Measurements from ENCODE around the gene ITGB2. TPM values are rescaled to one million over a fixed set of nuclear protein-coding genes. Genes with fewer than 3 reads are reported as not detected.

ITGB2 gene
- polyA plus RNA-seq, 1 of the 3 experiments (the other 2 are of a cell fraction): 0.77 TPM

DNA sequence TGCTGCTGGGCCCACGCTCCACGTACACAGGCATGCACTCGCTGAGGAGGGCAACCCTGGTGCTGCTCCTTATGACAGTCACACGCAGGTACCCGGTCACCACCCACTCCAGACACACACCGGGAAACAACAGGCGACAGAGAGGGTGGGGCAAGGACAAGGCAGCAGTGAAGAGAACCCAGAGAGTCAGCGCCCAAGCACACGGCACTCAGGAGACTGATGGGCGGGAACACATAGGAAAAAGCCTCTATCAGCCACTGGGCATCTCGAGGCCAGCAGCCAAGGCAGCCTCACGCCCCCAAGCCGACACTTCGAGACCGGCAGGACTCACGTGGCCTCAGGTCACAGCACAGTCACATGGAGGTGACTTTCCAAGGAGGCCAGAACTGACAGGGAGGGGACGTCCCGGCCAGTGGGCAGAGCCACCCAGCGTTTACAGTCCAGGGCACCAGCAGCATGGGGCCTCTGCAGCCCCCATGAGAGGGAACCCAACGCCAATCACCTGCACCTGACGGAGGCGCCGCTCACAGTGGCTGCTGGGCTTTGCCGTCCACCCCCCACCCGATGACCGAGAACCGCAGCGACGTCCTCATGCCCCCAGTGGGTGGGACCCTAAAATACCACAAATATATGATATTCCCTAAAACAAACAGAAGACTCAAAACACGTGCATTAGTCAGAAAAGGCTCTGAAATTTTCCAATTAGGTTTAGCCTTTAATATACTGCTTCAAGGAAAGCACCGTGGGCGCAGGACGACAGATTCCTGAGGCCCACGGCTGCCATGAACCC lies 66.9 kb downstream of the ITGB2 start:
- Histone ChIP-seq H3K4me2 (no peak overlapping the region), H3K4me3 (ENCODE audit: low read depth in 2 of 2, low read length in 1 of 2) (no peak overlapping the region), H2AFZ (ENCODE audit: low read depth) (no peak overlapping the region), H3K36me3 (replicated peaks in 1 of 2; ENCODE audit: control insufficient read depth in 1 of 2, insufficient read depth in 2 of 2, low read length in 1 of 2) (peaks cover 45 to 86% of the 10 kb centered on the region in 2 experiments), H3K27me3 (ENCODE audit: insufficient read depth) (no peaks in the 10 kb centered on the region), H3K27ac (ENCODE audit: low read depth in 2 of 2, low read length in 1 of 2) (no peak overlapping the region), H3K9ac (no peak overlapping the region), H3F3A (replicated peaks; ENCODE audit: insufficient read depth) (no peaks in the 10 kb centered on the region), H3K9me2 (no peaks in the 10 kb centered on the region), H3K79me2 (ENCODE audit: insufficient read depth) (peaks cover 77% of the 10 kb centered on the region), H4K20me1 (ENCODE audit: insufficient read depth) (peaks cover 80% of the 10 kb centered on the region), H3K4me1 (ENCODE audit: control insufficient read depth in 1 of 2, insufficient read depth in 2 of 2, low read depth in 1 of 2, low read length in 1 of 2) (no peaks in the 10 kb centered on the region), H3K9me3 (no peaks in the 10 kb centered on the region)
- 96% methylated on average over 22 of the region's 34 CpGs for WGBS (ENCODE audit: low lambda C conversion rate)
- ChIA-PET POLR2A (no interaction called here), CTCF (interaction anchor here (2.0 kb wide), 1 partner anchor 53 kb away, joined by 6 read pairs; no protein-coding TSS in a partner anchor)
- DNase-seq: no peak
- TF ChIP-seq RCOR1 (IDR thresholded peaks at IDR 0.05; ENCODE audit: low read length) (no peak), POLR2AphosphoS5 (IDR thresholded peaks at IDR 0.05; ENCODE audit: low read depth, low read length) (no peak), MXI1 (IDR thresholded peaks at IDR 0.05; ENCODE audit: low read depth, low read length) (no peak), NRF1 (IDR thresholded peaks at IDR 0.05; ENCODE audit: low read depth, low read length) (no peak), TAF1 (IDR thresholded peaks at IDR 0.05; ENCODE audit: borderline replicate concordance, low read depth, low read length) (no peak), GABPA (IDR thresholded peaks at IDR 0.05; ENCODE audit: low read depth) (no peak), RFX5 (IDR thresholded peaks at IDR 0.05; ENCODE audit: low read length) (no peak), ELF1 (IDR thresholded peaks at IDR 0.05) (no peak), RXRA (IDR thresholded peaks at IDR 0.05; ENCODE audit: borderline replicate concordance, low read depth) (no peak), TCF12 (IDR thresholded peaks at IDR 0.05) (no peak), JUND (IDR thresholded peaks at IDR 0.05) (no peak), RAD21 (IDR thresholded peaks at IDR 0.05; ENCODE audit: low read length) (no peak), EZH2phosphoT487 (IDR thresholded peaks at IDR 0.05; ENCODE audit: borderline replicate concordance, low read depth) (no peak)
- TF ChIP-seq, protein P1, sequence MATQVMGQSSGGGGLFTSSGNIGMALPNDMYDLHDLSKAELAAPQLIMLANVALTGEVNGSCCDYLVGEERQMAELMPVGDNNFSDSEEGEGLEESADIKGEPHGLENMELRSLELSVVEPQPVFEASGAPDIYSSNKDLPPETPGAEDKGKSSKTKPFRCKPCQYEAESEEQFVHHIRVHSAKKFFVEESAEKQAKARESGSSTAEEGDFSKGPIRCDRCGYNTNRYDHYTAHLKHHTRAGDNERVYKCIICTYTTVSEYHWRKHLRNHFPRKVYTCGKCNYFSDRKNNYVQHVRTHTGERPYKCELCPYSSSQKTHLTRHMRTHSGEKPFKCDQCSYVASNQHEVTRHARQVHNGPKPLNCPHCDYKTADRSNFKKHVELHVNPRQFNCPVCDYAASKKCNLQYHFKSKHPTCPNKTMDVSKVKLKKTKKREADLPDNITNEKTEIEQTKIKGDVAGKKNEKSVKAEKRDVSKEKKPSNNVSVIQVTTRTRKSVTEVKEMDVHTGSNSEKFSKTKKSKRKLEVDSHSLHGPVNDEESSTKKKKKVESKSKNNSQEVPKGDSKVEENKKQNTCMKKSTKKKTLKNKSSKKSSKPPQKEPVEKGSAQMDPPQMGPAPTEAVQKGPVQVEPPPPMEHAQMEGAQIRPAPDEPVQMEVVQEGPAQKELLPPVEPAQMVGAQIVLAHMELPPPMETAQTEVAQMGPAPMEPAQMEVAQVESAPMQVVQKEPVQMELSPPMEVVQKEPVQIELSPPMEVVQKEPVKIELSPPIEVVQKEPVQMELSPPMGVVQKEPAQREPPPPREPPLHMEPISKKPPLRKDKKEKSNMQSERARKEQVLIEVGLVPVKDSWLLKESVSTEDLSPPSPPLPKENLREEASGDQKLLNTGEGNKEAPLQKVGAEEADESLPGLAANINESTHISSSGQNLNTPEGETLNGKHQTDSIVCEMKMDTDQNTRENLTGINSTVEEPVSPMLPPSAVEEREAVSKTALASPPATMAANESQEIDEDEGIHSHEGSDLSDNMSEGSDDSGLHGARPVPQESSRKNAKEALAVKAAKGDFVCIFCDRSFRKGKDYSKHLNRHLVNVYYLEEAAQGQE (IDR thresholded peaks at IDR 0.05; ENCODE audit: low read depth, low read length): no peak
- TF ChIP-seq, protein P2, sequence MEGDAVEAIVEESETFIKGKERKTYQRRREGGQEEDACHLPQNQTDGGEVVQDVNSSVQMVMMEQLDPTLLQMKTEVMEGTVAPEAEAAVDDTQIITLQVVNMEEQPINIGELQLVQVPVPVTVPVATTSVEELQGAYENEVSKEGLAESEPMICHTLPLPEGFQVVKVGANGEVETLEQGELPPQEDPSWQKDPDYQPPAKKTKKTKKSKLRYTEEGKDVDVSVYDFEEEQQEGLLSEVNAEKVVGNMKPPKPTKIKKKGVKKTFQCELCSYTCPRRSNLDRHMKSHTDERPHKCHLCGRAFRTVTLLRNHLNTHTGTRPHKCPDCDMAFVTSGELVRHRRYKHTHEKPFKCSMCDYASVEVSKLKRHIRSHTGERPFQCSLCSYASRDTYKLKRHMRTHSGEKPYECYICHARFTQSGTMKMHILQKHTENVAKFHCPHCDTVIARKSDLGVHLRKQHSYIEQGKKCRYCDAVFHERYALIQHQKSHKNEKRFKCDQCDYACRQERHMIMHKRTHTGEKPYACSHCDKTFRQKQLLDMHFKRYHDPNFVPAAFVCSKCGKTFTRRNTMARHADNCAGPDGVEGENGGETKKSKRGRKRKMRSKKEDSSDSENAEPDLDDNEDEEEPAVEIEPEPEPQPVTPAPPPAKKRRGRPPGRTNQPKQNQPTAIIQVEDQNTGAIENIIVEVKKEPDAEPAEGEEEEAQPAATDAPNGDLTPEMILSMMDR (IDR thresholded peaks at IDR 0.05): no peak
- TF ChIP-seq, protein P3, sequence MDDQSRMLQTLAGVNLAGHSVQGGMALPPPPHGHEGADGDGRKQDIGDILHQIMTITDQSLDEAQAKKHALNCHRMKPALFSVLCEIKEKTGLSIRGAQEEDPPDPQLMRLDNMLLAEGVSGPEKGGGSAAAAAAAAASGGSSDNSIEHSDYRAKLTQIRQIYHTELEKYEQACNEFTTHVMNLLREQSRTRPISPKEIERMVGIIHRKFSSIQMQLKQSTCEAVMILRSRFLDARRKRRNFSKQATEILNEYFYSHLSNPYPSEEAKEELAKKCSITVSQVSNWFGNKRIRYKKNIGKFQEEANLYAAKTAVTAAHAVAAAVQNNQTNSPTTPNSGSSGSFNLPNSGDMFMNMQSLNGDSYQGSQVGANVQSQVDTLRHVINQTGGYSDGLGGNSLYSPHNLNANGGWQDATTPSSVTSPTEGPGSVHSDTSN (IDR thresholded peaks at IDR 0.05): no peak
